Mesenchymal stem cell (in vitro differentiated cells and primary cell): ENCODE measurements around the gene SLC2A9.

Source experiments
- DNase-seq: peaks from one replicate; pipeline ENCODE4 v3.0.0-alpha.2; 2013
- H2AFZ ChIP-seq: one replicate; pipeline ENCODE4 v1.6.1; 2013; ENCODE audit warnings: low read depth, mild to moderate bottlenecking, control low read depth, inconsistent platforms, low read length, moderate library complexity
- H2AK5ac ChIP-seq: 2 replicates; pipeline ENCODE4 v1.6.1; 2013; ENCODE audit warnings: low read length, moderate library complexity, mild to moderate bottlenecking, inconsistent platforms; ENCODE audit not compliant: severe bottlenecking
- H2BK120ac ChIP-seq: one replicate; pipeline ENCODE4 v1.6.1; 2013; ENCODE audit warnings: low read depth, mild to moderate bottlenecking, inconsistent platforms, low read length, moderate library complexity
- H2BK12ac ChIP-seq, 2 experiments: one replicate each; pipeline ENCODE4 v1.6.1; 2013; ENCODE audit warnings: inconsistent platforms in 2 of 2, low read length in 2 of 2, mild to moderate bottlenecking in 2 of 2, moderate library complexity in 2 of 2, control low read depth in 1 of 2
- H2BK15ac ChIP-seq: one replicate; pipeline ENCODE4 v1.6.1; 2013; ENCODE audit warnings: mild to moderate bottlenecking, low read depth, inconsistent platforms; ENCODE audit not compliant: poor library complexity, severe bottlenecking
- H2BK5ac ChIP-seq: 2 replicates; pipeline ENCODE4 v1.6.1; 2013; ENCODE audit warnings: low read depth, mild to moderate bottlenecking, low read length, control low read depth, inconsistent platforms; ENCODE audit not compliant: poor library complexity, severe bottlenecking
- H3K14ac ChIP-seq, 2 experiments: one replicate each; pipeline ENCODE4 v1.6.1; 2013; ENCODE audit warnings: inconsistent platforms in 2 of 2, low read length in 2 of 2, control low read depth in 1 of 2, mild to moderate bottlenecking in 1 of 2, moderate library complexity in 1 of 2
- H3K18ac ChIP-seq, 2 experiments: one replicate each; pipeline ENCODE4 v1.6.1; 2013; ENCODE audit warnings: inconsistent platforms in 2 of 2, low read length in 2 of 2, control low read depth in 1 of 2, low read depth in 1 of 2, mild to moderate bottlenecking in 1 of 2
- H3K23ac ChIP-seq, 2 experiments: one replicate each; pipeline ENCODE4 v1.6.1; 2013; ENCODE audit warnings: inconsistent platforms in 2 of 2, low read length in 2 of 2, mild to moderate bottlenecking in 2 of 2, moderate library complexity in 2 of 2, control low read depth in 1 of 2
- H3K27ac ChIP-seq: 2 replicates; pipeline ENCODE4 v1.5.1; 2013; ENCODE audit warnings: mild to moderate bottlenecking, moderate library complexity, low read length, control low read depth, inconsistent platforms; ENCODE audit not compliant: poor library complexity, severe bottlenecking
- H3K27me3 ChIP-seq, 2 experiments: 2 replicates each; pipeline versions ENCODE4 v1.6.1 to v1.7.0; 2013; ENCODE audit warnings: low read length in 2 of 2, mild to moderate bottlenecking in 2 of 2, moderate library complexity in 2 of 2, control low read depth in 1 of 2, inconsistent platforms in 1 of 2; ENCODE audit not compliant: control insufficient read depth in 1 of 2, insufficient read depth in 1 of 2
- H3K36me3 ChIP-seq, 2 experiments: 2 replicates each; pipeline versions ENCODE4 v1.6.1 to v1.7.0; 2013; ENCODE audit warnings: low read length in 2 of 2, control low read depth in 1 of 2, inconsistent platforms in 1 of 2, low read depth in 1 of 2, mild to moderate bottlenecking in 1 of 2; ENCODE audit not compliant: insufficient read depth in 2 of 2, control insufficient read depth in 1 of 2
- H3K4ac ChIP-seq, 2 experiments: one replicate each; pipeline ENCODE4 v1.6.1; 2013; ENCODE audit warnings: inconsistent platforms in 2 of 2, low read length in 2 of 2, mild to moderate bottlenecking in 2 of 2, moderate library complexity in 2 of 2, control low read depth in 1 of 2, low read depth in 1 of 2
- H3K4me1 ChIP-seq: 2 replicates; pipeline ENCODE4 v1.6.1; 2013; ENCODE audit warnings: low read depth, low read length, control low read depth; ENCODE audit not compliant: control insufficient read depth, insufficient read depth
- H3K4me2 ChIP-seq: 2 replicates; pipeline ENCODE4 v1.6.1; 2013; ENCODE audit warnings: low read length, mild to moderate bottlenecking, inconsistent platforms; ENCODE audit not compliant: poor library complexity, severe bottlenecking
- H3K4me3 ChIP-seq, 2 experiments: 2 replicates each; pipeline versions ENCODE4 v1.5.1 to v1.7.0; 2013; ENCODE audit warnings: low read length in 2 of 2, mild to moderate bottlenecking in 2 of 2, control low read depth in 1 of 2, low read depth in 1 of 2; ENCODE audit not compliant: insufficient read depth in 1 of 2
- H3K79me1 ChIP-seq: replicated peaks from 2 replicates; pipeline ENCODE4 v1.6.1; 2013; ENCODE audit warnings: mild to moderate bottlenecking, control low read depth, low read length, inconsistent platforms; ENCODE audit not compliant: poor library complexity, severe bottlenecking
- H3K9ac ChIP-seq: 2 replicates; pipeline ENCODE4 v1.7.0; 2013; ENCODE audit warnings: mild to moderate bottlenecking, low read length, moderate library complexity
- H3K9me3 ChIP-seq: 2 replicates; pipeline ENCODE4 v1.7.0; 2013; ENCODE audit warnings: mild to moderate bottlenecking, low read length; ENCODE audit not compliant: control insufficient read depth
- H4K8ac ChIP-seq: one replicate; pipeline ENCODE4 v1.6.1; 2013; ENCODE audit warnings: inconsistent platforms, mild to moderate bottlenecking, low read length, moderate library complexity
- H4K91ac ChIP-seq: one replicate; pipeline ENCODE4 v1.6.1; 2013; ENCODE audit warnings: mild to moderate bottlenecking, low read length, inconsistent platforms
- WGBS: methylation state at CpG from one replicate; pipeline ENCODE4 v1.1.7; 2013; ENCODE audit warnings: mixed read lengths; 5-methylcytosine and 5-hydroxymethylcytosine counted together

Gene SLC2A9

GRCh38 chr4:9866931-9867330 is 154.4 kb downstream of the SLC2A9 start:
- H3K36me3 ChIP-seq: no peaks in the 10 kb centered on the region

GRCh38 chr4:9861561-9861960 is 159.7 kb downstream of the SLC2A9 start:
- no peak overlapping the region for H3K23ac ChIP-seq
- no peaks in the 10 kb centered on the region for H3K27me3 ChIP-seq
- no peak overlapping the region for H3K4ac ChIP-seq
- H3K9me3 ChIP-seq: peaks cover 3% of the 10 kb centered on the region
- no peaks in the 10 kb centered on the region for H3K4me1 ChIP-seq
- H2AK5ac ChIP-seq: no peak overlapping the region
- DNase-seq: no peak
- no peak overlapping the region for H2BK120ac ChIP-seq
- H4K91ac ChIP-seq: no peak overlapping the region
- H3K9ac ChIP-seq: no peak overlapping the region
- H3K27ac ChIP-seq: no peak overlapping the region
- no peak overlapping the region for H3K14ac ChIP-seq
- H3K4me2 ChIP-seq: no peak overlapping the region
- H3K79me1 ChIP-seq: no peaks in the 10 kb centered on the region
- H4K8ac ChIP-seq: no peak overlapping the region
- 70% methylated on average over 3 of the region's 3 CpGs for WGBS
- no peaks in the 10 kb centered on the region for H3K36me3 ChIP-seq
- H3K18ac ChIP-seq: no peak overlapping the region
- no peak overlapping the region for H2BK12ac ChIP-seq
- H2BK5ac ChIP-seq: no peak overlapping the region
- H2BK15ac ChIP-seq: no peak overlapping the region
- no peak overlapping the region for H2AFZ ChIP-seq
- no peak overlapping the region for H3K4me3 ChIP-seq

More at GRCh38 chr4:9866931-9867330, 154.4 kb downstream of the SLC2A9 start:
- Histone ChIP-seq H4K91ac (no peak overlapping the region), H3K4me3 (no peak overlapping the region), H2BK120ac (no peak overlapping the region), H3K9ac (no peak overlapping the region), H2BK15ac (no peak overlapping the region), H2AFZ (no peak overlapping the region), H3K79me1 (no peaks in the 10 kb centered on the region), H2AK5ac (no peak overlapping the region), H4K8ac (no peak overlapping the region), H3K27ac (no peak overlapping the region), H2BK12ac (no peak overlapping the region), H3K27me3 (no peaks in the 10 kb centered on the region), H3K18ac (no peak overlapping the region), H2BK5ac (no peak overlapping the region), H3K14ac (no peak overlapping the region), H3K4me1 (no peaks in the 10 kb centered on the region), H3K4ac (no peak overlapping the region), H3K9me3 (no peaks in the 10 kb centered on the region), H3K4me2 (no peak overlapping the region), H3K23ac (no peak overlapping the region)
- WGBS: 67% methylated on average over 5 of the region's 5 CpGs
- no peak for DNase-seq

- WGBS: 51% methylated on average over 6 of the region's 6 CpGs
- Histone ChIP-seq H2BK15ac (no peak overlapping the region), H3K4ac (no peak overlapping the region), H4K91ac (no peak overlapping the region), H3K23ac (no peak overlapping the region), H3K4me2 (no peak overlapping the region), H3K4me3 (no peak overlapping the region), H3K9me3 (peaks cover 3% of the 10 kb centered on the region), H3K79me1 (no peaks in the 10 kb centered on the region), H2BK12ac (no peak overlapping the region), H3K36me3 (no peaks in the 10 kb centered on the region), H2BK120ac (no peak overlapping the region), H2AFZ (no peak overlapping the region), H3K27me3 (no peaks in the 10 kb centered on the region), H2BK5ac (no peak overlapping the region), H3K18ac (no peak overlapping the region), H3K27ac (no peak overlapping the region), H4K8ac (no peak overlapping the region), H3K9ac (no peak overlapping the region), H3K14ac (no peak overlapping the region), H2AK5ac (no peak overlapping the region), H3K4me1 (no peaks in the 10 kb centered on the region)
- no peak for DNase-seq
These were observed 161.5 kb downstream of the SLC2A9 start for GRCh38 chr4:9859810-9860209.

- H3K4me1 ChIP-seq: no peaks in the 10 kb centered on the region
- no peaks in the 10 kb centered on the region for H3K36me3 ChIP-seq
- DNase-seq: no peak
- no peak overlapping the region for H2BK5ac ChIP-seq
- 87% methylated on average over 2 of the region's 2 CpGs for WGBS
- H3K27ac ChIP-seq: no peak overlapping the region
- no peak overlapping the region for H3K4me2 ChIP-seq
- no peaks in the 10 kb centered on the region for H3K9me3 ChIP-seq
- H2BK15ac ChIP-seq: no peak overlapping the region
- no peak overlapping the region for H4K91ac ChIP-seq
- no peak overlapping the region for H3K4me3 ChIP-seq
- H3K4ac ChIP-seq: no peak overlapping the region
- no peak overlapping the region for H2AFZ ChIP-seq
- no peak overlapping the region for H3K23ac ChIP-seq
- H2AK5ac ChIP-seq: no peak overlapping the region
- no peak overlapping the region for H3K14ac ChIP-seq
- H4K8ac ChIP-seq: no peak overlapping the region
- H3K9ac ChIP-seq: no peak overlapping the region
- H3K18ac ChIP-seq: no peak overlapping the region
- no peak overlapping the region for H2BK120ac ChIP-seq
- no peak overlapping the region for H2BK12ac ChIP-seq
- H3K27me3 ChIP-seq: no peaks in the 10 kb centered on the region
- H3K79me1 ChIP-seq: no peaks in the 10 kb centered on the region
These were observed 171.8 kb downstream of the SLC2A9 start for GRCh38 chr4:9849538-9849920.
